ENCODE measurements around the gene TMIGD1.
A peak's percentile ranks its signal among the peaks of the same experiment; 100 is the strongest.

TMIGD1 gene

GRCh38 chr17:30302241-30302640 is 31.6 kb downstream of the TMIGD1 start:
- TF ChIP-seq, protein P1, sequence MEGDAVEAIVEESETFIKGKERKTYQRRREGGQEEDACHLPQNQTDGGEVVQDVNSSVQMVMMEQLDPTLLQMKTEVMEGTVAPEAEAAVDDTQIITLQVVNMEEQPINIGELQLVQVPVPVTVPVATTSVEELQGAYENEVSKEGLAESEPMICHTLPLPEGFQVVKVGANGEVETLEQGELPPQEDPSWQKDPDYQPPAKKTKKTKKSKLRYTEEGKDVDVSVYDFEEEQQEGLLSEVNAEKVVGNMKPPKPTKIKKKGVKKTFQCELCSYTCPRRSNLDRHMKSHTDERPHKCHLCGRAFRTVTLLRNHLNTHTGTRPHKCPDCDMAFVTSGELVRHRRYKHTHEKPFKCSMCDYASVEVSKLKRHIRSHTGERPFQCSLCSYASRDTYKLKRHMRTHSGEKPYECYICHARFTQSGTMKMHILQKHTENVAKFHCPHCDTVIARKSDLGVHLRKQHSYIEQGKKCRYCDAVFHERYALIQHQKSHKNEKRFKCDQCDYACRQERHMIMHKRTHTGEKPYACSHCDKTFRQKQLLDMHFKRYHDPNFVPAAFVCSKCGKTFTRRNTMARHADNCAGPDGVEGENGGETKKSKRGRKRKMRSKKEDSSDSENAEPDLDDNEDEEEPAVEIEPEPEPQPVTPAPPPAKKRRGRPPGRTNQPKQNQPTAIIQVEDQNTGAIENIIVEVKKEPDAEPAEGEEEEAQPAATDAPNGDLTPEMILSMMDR (IDR thresholded peaks at IDR 0.05): no peak

GRCh38 chr17:30300818-30301217 is 33.0 kb downstream of the TMIGD1 start:
- TF ChIP-seq, protein P1 (IDR thresholded peaks at IDR 0.05): no peak

- TF ChIP-seq, protein P1 (IDR thresholded peaks at IDR 0.05): peak; percentile 35
These were observed 34.9 kb downstream of the TMIGD1 start for GRCh38 chr17:30299000-30299399.

GRCh38 chr17:30297715-30298114 is 36.1 kb downstream of the TMIGD1 start:
- TF ChIP-seq, protein P1 (IDR thresholded peaks at IDR 0.05): no peak

DNA sequence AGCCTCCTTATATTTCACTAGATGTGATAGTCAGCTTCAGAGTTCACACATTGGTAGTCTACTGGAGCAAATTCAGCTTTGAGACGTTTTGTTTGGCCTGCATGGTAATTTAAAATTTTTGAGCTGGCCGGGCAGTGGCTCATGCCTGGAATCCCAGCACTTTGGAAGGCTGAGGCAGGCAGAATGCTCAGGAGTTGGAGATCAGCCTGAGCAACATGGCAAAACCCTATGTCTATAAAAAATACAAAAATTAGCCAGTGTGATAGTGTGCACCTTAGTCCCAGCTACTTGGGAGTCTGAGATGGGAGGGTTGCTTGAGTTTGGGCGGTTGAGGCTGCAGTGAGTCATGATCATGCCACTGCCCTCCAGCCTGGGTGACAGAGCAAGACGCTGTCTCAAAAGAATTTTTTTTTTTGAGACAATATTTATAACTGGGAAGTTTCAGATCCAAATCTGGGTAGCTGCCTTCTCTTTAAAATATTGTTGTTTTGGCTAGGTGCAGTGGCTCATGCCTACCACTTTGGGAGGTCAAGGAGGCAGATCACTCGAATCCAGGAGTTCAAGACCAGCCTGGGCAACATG is 37.3 kb downstream of the TMIGD1 start:
- TF ChIP-seq, protein P1 (IDR thresholded peaks at IDR 0.05): no peak

DNA sequence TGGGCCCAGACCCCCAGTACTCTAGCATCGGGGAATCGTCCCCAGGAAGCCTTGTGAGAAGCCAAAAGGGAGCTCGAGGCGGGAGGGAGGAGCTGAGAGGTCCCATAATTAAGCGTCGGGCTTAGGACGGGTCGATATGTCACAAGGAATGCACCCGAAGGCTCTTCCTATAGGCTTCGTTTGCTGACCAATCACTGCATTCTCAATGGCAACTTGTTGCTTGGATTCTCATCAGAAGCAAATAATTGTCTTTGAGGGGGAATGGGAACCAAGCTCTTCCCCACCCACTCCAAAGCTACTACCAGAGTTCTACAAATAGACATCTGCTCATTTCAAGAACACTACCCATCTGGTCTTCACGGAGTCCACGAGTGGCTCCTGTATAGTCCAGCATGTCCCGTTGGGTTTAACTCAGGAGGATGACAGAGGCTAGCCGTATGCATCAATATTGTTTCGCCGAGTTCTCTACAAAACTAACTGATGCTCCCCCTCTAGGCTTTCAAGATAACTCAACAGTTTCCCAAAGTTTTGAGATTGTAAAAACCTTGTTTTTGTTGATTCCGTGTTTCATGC is 41.5 kb downstream of the TMIGD1 start:
- TF ChIP-seq, protein P1 (IDR thresholded peaks at IDR 0.05): no peak

- TF ChIP-seq, protein P1 (IDR thresholded peaks at IDR 0.05): no peak
These were observed 42.1 kb downstream of the TMIGD1 start, which contains the start of gene BLMH for GRCh38 chr17:30291543-30292285. Gene BLMH, minus strand, starts transcription at chr17:30291944. Its CDS starts 125 bp downstream, at chr17:30291819.

All from LNCAP (cell line).